ENCODE data around the gene PIANP.

PIANP gene

GRCh38 chr12:6701078-6701768 is 608 bp upstream of the PIANP start:
- no peak overlapping the region for H3K4me3 ChIP-seq (ENCODE audit: low read depth, low read length)
- TF ChIP-seq CTCF (IDR thresholded peaks at IDR 0.05; ENCODE audit: low read depth, low read length, missing control alignments): no peak
- no peak for DNase-seq (ENCODE audit: low read depth)

- no peak for TF ChIP-seq CTCF (IDR thresholded peaks at IDR 0.05; ENCODE audit: low read depth, low read length, missing control alignments)
- no peak for DNase-seq (ENCODE audit: low read depth)
- H3K4me3 ChIP-seq (ENCODE audit: low read depth, low read length): no peak overlapping the region
Measured at GRCh38 chr12:6699989-6700645, 498 bp downstream of the PIANP start.

GRCh38 chr12:6699259-6699988 is 1.2 kb downstream of the PIANP start:
- no peak for TF ChIP-seq CTCF (IDR thresholded peaks at IDR 0.05; ENCODE audit: low read depth, low read length, missing control alignments)
- no peak for DNase-seq (ENCODE audit: low read depth)
- H3K4me3 ChIP-seq (ENCODE audit: low read depth, low read length): no peak overlapping the region

GRCh38 chr12:6698352-6699046 is 2.1 kb downstream of the PIANP start:
- no peak for DNase-seq (ENCODE audit: low read depth)
- no peak for TF ChIP-seq CTCF (IDR thresholded peaks at IDR 0.05; ENCODE audit: low read depth, low read length, missing control alignments)
- H3K4me3 ChIP-seq (ENCODE audit: low read depth, low read length): no peak overlapping the region

- no peak overlapping the region for H3K4me3 ChIP-seq (ENCODE audit: low read depth, low read length)
- no peak for DNase-seq (ENCODE audit: low read depth)
- peak; percentile 59 for TF ChIP-seq CTCF (IDR thresholded peaks at IDR 0.05; ENCODE audit: low read depth, low read length, missing control alignments)
Measured at GRCh38 chr12:6697584-6698351, 2.8 kb downstream of the PIANP start.
